AG10803 (cell line): ENCODE measurements around the gene CPSF7.
A peak's percentile ranks its signal among the peaks of the same experiment; 100 is the strongest.

Experiments used
- DNase-seq: peaks from one replicate; pipeline ENCODE4 v3.0.0; 2010; ENCODE audit warnings: low read depth
- H3K4me3 ChIP-seq: 2 replicates; pipeline ENCODE4 v1.5.1; 2011; ENCODE audit warnings: mild to moderate bottlenecking, low read length, control low read depth
- CTCF ChIP-seq: conservative IDR thresholded peaks from 2 replicates; pipeline ENCODE4 v1.5.1; 2011; ENCODE audit warnings: mild to moderate bottlenecking, low read length, control low read depth, inconsistent platforms

The CPSF7 gene

GRCh38 chr11:61429691-61430582, at the start of gene CPSF7, which contains the start of gene SDHAF2:
CPSF7 (minus strand) TSS chr11:61429975; CDS start chr11:61429235, 740 bp downstream.
SDHAF2 (plus strand) TSS chr11:61430124; CDS start chr11:61430147, 23 bp downstream.
- TF ChIP-seq CTCF: no peak

GRCh38 chr11:61477727-61478148, 48.0 kb upstream of the CPSF7 start:
- DNase-seq: no peak

More at GRCh38 chr11:61429691-61430582, at the start of gene CPSF7, which contains the start of gene SDHAF2:
- peak; percentile 95 for DNase-seq
- peak within 1 kb of the TSS; percentile 91 for H3K4me3 ChIP-seq

GRCh38 chr11:61477126-61477525, 47.4 kb upstream of the CPSF7 start:
- no peak overlapping the region for H3K4me3 ChIP-seq
- DNase-seq: no peak
- no peak for TF ChIP-seq CTCF

More at GRCh38 chr11:61477727-61478148, 48.0 kb upstream of the CPSF7 start:
- TF ChIP-seq CTCF: peak; percentile 75
- H3K4me3 ChIP-seq: no peak overlapping the region

- H3K4me3 ChIP-seq: no peak overlapping the region
- DNase-seq: no peak
- no peak for TF ChIP-seq CTCF
Measured at GRCh38 chr11:61476371-61476770, 46.6 kb upstream of the CPSF7 start.

GRCh38 chr11:61475433-61475832, 45.7 kb upstream of the CPSF7 start:
- no peak for DNase-seq
- no peak overlapping the region for H3K4me3 ChIP-seq
- no peak for TF ChIP-seq CTCF

- no peak for TF ChIP-seq CTCF
- no peak for DNase-seq
- no peak overlapping the region for H3K4me3 ChIP-seq
Measured at GRCh38 chr11:61474013-61474643, 44.4 kb upstream of the CPSF7 start.
